ENCODE data around the gene R3HDM2. TPM values are rescaled to one million over a fixed set of nuclear protein-coding genes. Genes with fewer than 3 reads are reported as not detected.

R3HDM2 gene
- total RNA-seq, 2 experiments from 2014 or later: 42.2 to 51.4 TPM

DNA sequence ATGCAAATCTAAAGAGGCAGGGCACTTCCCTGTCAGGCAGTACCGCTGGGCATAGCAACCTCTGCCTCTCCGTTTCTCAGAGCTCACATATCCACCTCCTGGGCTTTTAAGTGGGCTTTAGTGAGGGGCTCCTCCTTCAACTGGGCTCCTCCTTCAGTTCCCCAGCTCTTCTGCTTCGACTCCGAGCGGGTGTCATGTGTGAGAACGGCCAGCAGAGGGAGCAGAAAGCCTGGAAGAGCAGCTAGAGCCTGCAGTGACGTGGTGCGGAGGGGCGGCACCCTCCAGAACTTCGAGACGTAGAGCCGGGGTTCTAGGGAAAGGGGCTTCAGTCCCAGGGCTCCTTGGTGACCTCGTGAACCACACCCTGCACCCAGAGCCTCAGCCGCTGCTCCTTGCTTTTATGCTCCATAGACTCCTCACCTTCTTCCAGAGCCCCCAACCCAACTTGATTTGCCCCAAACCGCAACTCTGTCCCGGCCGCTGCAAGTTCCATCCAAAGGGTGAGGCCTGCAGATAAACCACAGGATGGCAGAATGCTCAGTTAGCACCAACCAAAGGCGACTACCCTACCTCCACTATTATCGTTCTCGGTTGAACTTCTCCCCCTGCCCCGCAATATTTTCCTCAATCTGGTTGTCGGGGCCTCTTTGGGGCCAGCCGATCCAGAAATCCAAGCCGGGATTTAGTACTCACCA, 28.4 kb upstream of the R3HDM2 start:
- DNase-seq: peak; percentile 96
- ChIA-PET CTCF (interaction anchor here (0.6 to 2.4 kb wide), 61 partner anchors 9 to 429 kb away, joined by 3 to 31 read pairs (median 4); partner anchors contain the start of genes ARHGAP9, B4GALNT1, DCTN2 and INHBC), POLR2A (interaction anchor here (0.5 to 2.4 kb wide), 4 partner anchors 18 to 207 kb away, joined by 3 to 10 read pairs (median 3); no protein-coding TSS in a partner anchor)
- peaks cover 47% of the 10 kb centered on the region for H3K4me1 Mint-ChIP-seq (ENCODE audit: low read depth)
- no peaks in the 10 kb centered on the region for H3K9me3 Mint-ChIP-seq
- no peaks in the 10 kb centered on the region for H3K36me3 Mint-ChIP-seq
- H3K27ac Mint-ChIP-seq: peak overlapping the region; percentile 92
- H3K27me3 Mint-ChIP-seq: peaks cover 5% of the 10 kb centered on the region
- H3K4me3 Mint-ChIP-seq: peak overlapping the region; percentile 89
- intact Hi-C loops (cut with micrococcal nuclease): loop anchor here (1.0 to 5.0 kb wide), 3 partner anchors 61 to 246 kb away; partner anchors contain the start of gene DDIT3

DNA sequence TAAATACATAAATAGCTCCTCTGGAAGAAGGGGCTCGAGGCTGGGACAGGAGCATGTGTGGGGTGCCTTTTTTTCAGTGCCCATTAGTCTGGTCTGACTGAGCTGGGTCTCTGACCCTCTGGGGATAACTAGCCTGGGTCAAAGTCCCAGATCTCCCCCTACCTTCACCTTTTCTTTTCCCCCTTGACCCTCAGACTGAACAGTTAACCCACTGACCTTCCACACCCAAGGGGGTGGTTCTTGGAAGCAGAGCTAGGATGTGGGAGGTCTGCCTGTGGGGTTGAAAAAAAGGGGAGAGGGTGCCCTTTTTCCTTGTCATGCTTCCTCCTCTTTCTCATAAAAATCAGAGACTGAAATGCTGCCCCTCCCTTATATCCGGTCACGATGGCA, 27.8 kb upstream of the R3HDM2 start:
- H3K9me3 Mint-ChIP-seq: no peaks in the 10 kb centered on the region
- ChIA-PET CTCF (interaction anchor here (0.6 to 2.4 kb wide), 61 partner anchors 8 to 428 kb away, joined by 3 to 31 read pairs (median 4); partner anchors contain the start of genes ARHGAP9, B4GALNT1, DCTN2 and INHBC), POLR2A (interaction anchor here (0.8 to 2.4 kb wide), 3 partner anchors 19 to 206 kb away, joined by 3 to 10 read pairs (median 3); no protein-coding TSS in a partner anchor)
- no peak for DNase-seq
- intact Hi-C loops (cut with micrococcal nuclease): loop anchor here (1.0 to 5.0 kb wide), 3 partner anchors 62 to 245 kb away; partner anchors contain the start of gene DDIT3
- H3K4me1 Mint-ChIP-seq (ENCODE audit: low read depth): peaks cover 41% of the 10 kb centered on the region
- peak overlapping the region; percentile 92 for H3K27ac Mint-ChIP-seq
- H3K36me3 Mint-ChIP-seq: no peaks in the 10 kb centered on the region
- peak overlapping the region; percentile 89 for H3K4me3 Mint-ChIP-seq
- H3K27me3 Mint-ChIP-seq: peaks cover 5% of the 10 kb centered on the region

DNA sequence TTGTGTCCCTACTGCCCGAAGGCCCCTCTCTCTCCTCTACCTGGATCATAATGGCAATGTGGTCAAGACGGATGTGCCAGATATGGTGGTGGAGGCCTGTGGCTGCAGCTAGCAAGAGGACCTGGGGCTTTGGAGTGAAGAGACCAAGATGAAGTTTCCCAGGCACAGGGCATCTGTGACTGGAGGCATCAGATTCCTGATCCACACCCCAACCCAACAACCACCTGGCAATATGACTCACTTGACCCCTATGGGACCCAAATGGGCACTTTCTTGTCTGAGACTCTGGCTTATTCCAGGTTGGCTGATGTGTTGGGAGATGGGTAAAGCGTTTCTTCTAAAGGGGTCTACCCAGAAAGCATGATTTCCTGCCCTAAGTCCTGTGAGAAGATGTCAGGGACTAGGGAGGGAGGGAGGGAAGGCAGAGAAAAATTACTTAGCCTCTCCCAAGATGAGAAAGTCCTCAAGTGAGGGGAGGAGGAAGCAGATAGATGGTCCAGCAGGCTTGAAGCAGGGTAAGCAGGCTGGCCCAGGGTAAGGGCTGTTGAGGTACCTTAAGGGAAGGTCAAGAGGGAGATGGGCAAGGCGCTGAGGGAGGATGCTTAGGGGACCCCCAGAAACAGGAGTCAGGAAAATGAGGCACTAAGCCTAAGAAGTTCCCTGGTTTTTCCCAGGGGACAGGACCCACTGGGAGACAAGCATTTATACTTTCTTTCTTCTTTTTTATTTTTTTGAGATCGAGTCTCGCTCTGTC, 26.1 kb upstream of the R3HDM2 start:
- Mint-ChIP-seq H3K27me3 (peaks cover 5% of the 10 kb centered on the region), H3K4me3 (no peak overlapping the region), H3K4me1 (ENCODE audit: low read depth) (peaks cover 32% of the 10 kb centered on the region), H3K36me3 (no peaks in the 10 kb centered on the region), H3K9me3 (no peaks in the 10 kb centered on the region), H3K27ac (no peak overlapping the region)
- ChIA-PET CTCF (interaction anchor here (0.7 to 6.4 kb wide), 12 partner anchors 11 to 346 kb away, joined by 3 to 158 read pairs (median 6); partner anchors contain the start of genes INHBC and STAT6), POLR2A (no interaction called here)
- DNase-seq: no peak
- intact Hi-C loops (cut with micrococcal nuclease): loop anchor here (5.0 kb wide), 1 partner anchor 165 kb away; no protein-coding TSS in a partner anchor

DNA sequence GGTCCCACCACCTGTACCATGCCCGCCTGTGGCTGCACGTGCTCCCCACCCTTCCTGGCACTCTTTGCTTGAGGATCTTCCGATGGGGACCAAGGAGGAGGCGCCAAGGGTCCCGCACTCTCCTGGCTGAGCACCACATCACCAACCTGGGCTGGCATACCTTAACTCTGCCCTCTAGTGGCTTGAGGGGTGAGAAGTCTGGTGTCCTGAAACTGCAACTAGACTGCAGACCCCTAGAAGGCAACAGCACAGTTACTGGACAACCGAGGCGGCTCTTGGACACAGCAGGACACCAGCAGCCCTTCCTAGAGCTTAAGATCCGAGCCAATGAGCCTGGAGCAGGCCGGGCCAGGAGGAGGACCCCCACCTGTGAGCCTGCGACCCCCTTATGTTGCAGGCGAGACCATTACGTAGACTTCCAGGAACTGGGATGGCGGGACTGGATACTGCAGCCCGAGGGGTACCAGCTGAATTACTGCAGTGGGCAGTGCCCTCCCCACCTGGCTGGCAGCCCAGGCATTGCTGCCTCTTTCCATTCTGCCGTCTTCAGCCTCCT, 25.4 kb upstream of the R3HDM2 start:
- Mint-ChIP-seq H3K36me3 (no peaks in the 10 kb centered on the region), H3K9me3 (no peaks in the 10 kb centered on the region), H3K4me1 (ENCODE audit: low read depth) (peaks cover 28% of the 10 kb centered on the region), H3K4me3 (peak overlapping the region; percentile 72), H3K27ac (peak overlapping the region; percentile 16), H3K27me3 (peaks cover 5% of the 10 kb centered on the region)
- POLR2A ChIA-PET: interaction anchor here (0.6 kb wide), 1 partner anchor 31 kb away, joined by 3 read pairs; no protein-coding TSS in a partner anchor
- intact Hi-C loops (cut with micrococcal nuclease): loop anchor here (5.0 kb wide), 1 partner anchor 166 kb away; no protein-coding TSS in a partner anchor
- CTCF ChIA-PET: interaction anchor here (0.6 to 6.4 kb wide), 35 partner anchors 8 to 344 kb away, joined by 3 to 158 read pairs (median 4); partner anchors contain the start of gene INHBC
- DNase-seq: peak; percentile 66

DNA sequence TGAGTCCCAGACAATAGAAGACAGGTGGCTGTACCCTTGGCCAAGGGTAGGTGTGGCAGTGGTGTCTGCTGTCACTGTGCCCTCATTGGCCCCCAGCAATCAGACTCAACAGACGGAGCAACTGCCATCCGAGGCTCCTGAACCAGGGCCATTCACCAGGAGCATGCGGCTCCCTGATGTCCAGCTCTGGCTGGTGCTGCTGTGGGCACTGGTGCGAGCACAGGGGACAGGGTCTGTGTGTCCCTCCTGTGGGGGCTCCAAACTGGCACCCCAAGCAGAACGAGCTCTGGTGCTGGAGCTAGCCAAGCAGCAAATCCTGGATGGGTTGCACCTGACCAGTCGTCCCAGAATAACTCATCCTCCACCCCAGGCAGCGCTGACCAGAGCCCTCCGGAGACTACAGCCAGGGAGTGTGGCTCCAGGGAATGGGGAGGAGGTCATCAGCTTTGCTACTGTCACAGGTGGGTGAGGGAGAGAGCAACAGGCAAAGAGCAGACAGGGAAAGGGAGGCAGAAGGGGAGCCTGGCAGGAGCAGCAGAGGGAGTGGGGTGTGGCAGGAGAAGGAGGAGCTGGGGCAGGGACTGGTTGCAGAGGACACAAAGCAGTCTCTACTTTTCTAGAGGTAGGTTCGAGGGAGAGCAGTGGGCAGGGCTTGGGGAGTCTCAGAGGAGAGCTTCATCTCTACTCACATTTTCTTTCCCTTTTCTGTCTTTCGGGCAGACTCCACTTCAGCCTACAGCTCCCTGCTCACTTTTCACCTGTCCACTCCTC, 24.7 kb upstream of the R3HDM2 start:
- intact Hi-C loops (cut with micrococcal nuclease): loop anchor here (5.0 kb wide), 1 partner anchor 167 kb away; no protein-coding TSS in a partner anchor
- Mint-ChIP-seq H3K4me3 (peak overlapping the region; percentile 72), H3K27ac (no peak overlapping the region), H3K4me1 (ENCODE audit: low read depth) (peaks cover 24% of the 10 kb centered on the region), H3K9me3 (no peaks in the 10 kb centered on the region), H3K36me3 (no peaks in the 10 kb centered on the region), H3K27me3 (peaks cover 5% of the 10 kb centered on the region)
- POLR2A ChIA-PET: interaction anchor here (0.6 to 0.8 kb wide), 2 partner anchors 25 to 32 kb away, joined by 3 read pairs; no protein-coding TSS in a partner anchor
- DNase-seq: no peak
- CTCF ChIA-PET: interaction anchor here (0.6 to 6.4 kb wide), 37 partner anchors 8 to 344 kb away, joined by 3 to 158 read pairs (median 4); partner anchors contain the start of gene INHBC

DNA sequence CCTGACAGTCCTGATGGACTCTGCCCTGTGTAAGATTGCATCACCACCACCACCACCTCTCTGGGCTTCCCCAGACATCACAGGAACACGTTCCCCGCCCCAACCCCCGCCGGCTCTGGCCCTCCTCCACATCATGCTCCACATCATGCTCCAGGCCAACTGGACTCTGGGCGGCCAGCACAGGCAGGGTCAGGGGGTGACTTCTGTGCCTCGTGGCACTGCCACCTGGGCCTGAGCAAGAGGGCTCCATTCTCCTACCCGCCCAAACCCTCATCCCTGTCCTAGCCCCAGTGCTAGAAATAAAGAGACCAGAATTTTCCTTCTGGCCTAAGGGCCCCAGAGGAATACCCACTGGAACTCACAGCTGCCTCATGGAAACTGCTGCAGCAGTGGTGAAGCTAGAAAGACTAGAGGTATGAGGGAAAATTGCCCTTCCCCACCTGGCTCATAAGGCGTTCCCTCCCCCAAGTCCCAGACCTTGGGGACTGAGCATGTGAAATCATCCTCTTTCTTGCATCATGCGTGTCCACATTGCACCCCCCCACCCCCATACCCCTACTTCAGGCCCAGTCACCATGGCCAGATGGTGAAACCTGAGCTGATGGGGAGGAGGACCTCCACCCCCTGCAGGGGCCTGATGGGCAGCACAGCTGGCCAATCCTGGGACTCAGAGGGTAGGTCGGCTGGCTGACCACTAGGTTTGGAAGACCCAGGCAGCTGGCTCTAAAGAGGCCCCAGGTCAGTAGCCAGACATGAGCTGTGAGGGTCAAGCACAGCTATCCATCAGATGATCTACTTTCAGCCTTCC, 23.9 kb upstream of the R3HDM2 start, which contains the start of gene INHBE:
INHBE (plus strand) TSS at position 742 of the 808 bp plus-strand sequence. CDS start 230 bp downstream, outside the sequence.
- Mint-ChIP-seq H3K36me3 (no peaks in the 10 kb centered on the region), H3K4me3 (peak within 1 kb of the TSS; percentile 72), H3K27me3 (peaks cover 1% of the 10 kb centered on the region), H3K9me3 (no peaks in the 10 kb centered on the region), H3K27ac (peak within 1 kb of the TSS; percentile 16), H3K4me1 (ENCODE audit: low read depth) (peaks cover 19% of the 10 kb centered on the region)
- CTCF ChIA-PET: interaction anchor here (1.0 to 6.4 kb wide), 25 partner anchors 9 to 343 kb away, joined by 3 to 158 read pairs (median 5); partner anchors contain the start of gene INHBC
- intact Hi-C loops (cut with micrococcal nuclease): loop anchor here (5.0 kb wide), 1 partner anchor 168 kb away; no protein-coding TSS in a partner anchor
- POLR2A ChIA-PET: interaction anchor here (0.8 kb wide), 1 partner anchor 25 kb away, joined by 3 read pairs; no protein-coding TSS in a partner anchor
- peak; percentile 43 for DNase-seq

DNA sequence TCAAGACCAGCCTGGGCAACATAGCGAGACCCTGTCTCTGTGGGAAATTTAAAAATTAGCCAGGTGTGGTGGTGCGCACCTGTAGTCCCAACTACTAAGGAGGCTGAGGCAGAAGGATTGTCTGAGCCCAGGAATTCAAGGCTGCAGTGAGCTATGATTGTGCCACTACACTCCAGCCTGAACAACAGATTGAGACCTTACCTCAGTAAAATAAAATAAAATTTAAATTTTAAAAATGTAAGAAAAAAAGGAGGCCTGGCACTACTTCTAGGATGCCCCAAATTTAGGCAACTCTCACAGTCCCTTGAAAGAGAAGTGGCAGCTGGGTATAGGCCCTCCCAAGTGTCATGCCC, 23.3 kb upstream of the R3HDM2 start:
- intact Hi-C loops (cut with micrococcal nuclease): no loop called here
- ChIA-PET POLR2A (no interaction called here), CTCF (interaction anchor here (1.2 to 6.4 kb wide), 14 partner anchors 9 to 241 kb away, joined by 3 to 158 read pairs (median 10); partner anchors contain the start of gene INHBC)
- H3K27ac Mint-ChIP-seq: no peak overlapping the region
- H3K4me1 Mint-ChIP-seq (ENCODE audit: low read depth): peaks cover 19% of the 10 kb centered on the region
- DNase-seq: no peak
- H3K4me3 Mint-ChIP-seq: no peak overlapping the region
- H3K27me3 Mint-ChIP-seq: peaks cover 1% of the 10 kb centered on the region
- H3K9me3 Mint-ChIP-seq: no peaks in the 10 kb centered on the region
- no peaks in the 10 kb centered on the region for H3K36me3 Mint-ChIP-seq

DNA sequence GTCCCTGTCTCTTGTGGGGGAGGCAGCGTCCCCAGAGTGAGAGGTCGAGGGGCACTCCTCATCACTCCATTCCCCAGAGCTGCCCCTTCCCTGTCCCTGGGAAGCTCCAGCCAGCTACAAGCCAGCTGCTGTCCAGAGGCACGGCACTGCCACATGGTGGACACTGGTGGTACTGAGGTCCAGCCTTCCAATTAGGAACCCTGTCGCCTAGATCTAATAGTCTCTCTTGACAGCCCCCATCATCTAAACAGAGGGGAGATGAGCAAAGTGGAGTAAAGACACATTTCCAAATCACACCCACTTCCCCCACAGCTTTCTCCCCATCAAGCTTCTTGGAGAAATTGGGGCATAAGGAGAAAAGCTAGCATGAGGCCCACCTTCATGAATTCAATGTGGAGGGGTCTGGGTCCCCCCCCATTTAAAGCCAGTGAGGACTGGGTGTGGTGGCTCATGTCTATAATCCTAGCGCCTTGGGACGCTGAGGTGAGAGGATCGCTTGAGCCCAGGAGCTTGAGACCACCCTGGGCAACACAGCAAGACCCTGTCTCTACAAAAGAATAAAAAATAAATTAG, 22.2 kb upstream of the R3HDM2 start:
- peak; percentile 77 for DNase-seq
- Mint-ChIP-seq H3K27me3 (peaks cover 1% of the 10 kb centered on the region), H3K36me3 (no peaks in the 10 kb centered on the region), H3K4me1 (ENCODE audit: low read depth) (peaks cover 13% of the 10 kb centered on the region), H3K27ac (peak overlapping the region; percentile 53), H3K4me3 (no peak overlapping the region), H3K9me3 (no peaks in the 10 kb centered on the region)
- ChIA-PET POLR2A (interaction anchor here (0.7 to 1.2 kb wide), 2 partner anchors 23 to 145 kb away, joined by 3 to 4 read pairs; no protein-coding TSS in a partner anchor), CTCF (interaction anchor here (0.6 to 6.4 kb wide), 50 partner anchors 11 to 239 kb away, joined by 3 to 158 read pairs (median 4); partner anchors contain the start of genes INHBC and STAC3)
- intact Hi-C loops (cut with micrococcal nuclease): loop anchor here (1.0 to 2.0 kb wide), 3 partner anchors 22 to 190 kb away; partner anchors contain the start of gene R3HDM2

DNA sequence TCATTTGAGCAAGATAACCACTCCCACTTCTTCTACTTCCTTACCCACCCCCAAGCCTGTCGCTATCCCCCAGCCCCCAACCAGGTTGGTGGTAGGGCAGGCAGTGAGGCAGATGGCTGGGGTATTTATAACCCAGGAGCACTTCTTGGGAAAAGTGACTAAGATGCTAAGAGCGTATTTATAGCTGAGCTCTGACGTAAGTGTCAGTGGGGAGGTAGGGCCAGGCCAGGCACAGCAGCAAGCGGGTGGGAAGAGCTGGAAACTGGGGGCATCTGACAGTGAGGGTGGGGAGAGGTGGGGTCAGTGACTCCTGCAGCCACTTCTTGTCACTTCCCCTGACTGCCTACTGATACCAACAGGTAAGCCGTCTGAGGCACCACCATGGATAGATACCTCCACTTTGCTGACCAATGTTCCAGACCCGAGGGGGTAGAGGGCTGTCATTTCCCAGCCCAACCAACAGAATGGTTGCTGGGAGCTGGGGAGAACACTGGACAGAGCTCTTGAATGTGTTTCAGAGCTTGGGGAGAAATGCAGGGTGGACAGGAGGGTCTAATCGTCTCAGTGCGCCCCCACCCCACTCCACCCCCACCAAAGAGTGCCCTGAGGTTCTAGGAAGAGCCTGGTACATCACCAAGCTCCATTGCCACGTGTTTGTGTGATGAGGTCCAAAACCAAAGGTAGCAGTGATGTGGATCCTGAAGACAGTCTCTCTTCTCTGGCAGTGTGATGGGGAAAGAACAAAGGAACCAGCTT, 21.5 kb upstream of the R3HDM2 start:
- H3K27ac Mint-ChIP-seq: peak overlapping the region; percentile 53
- ChIA-PET CTCF (interaction anchor here (0.6 to 6.4 kb wide), 51 partner anchors 11 to 342 kb away, joined by 3 to 158 read pairs (median 4); partner anchors contain the start of genes INHBC, STAC3 and STAT6), POLR2A (interaction anchor here (0.7 to 1.2 kb wide), 2 partner anchors 22 to 145 kb away, joined by 3 to 4 read pairs; no protein-coding TSS in a partner anchor)
- no peak overlapping the region for H3K4me3 Mint-ChIP-seq
- no peaks in the 10 kb centered on the region for H3K36me3 Mint-ChIP-seq
- H3K9me3 Mint-ChIP-seq: no peaks in the 10 kb centered on the region
- intact Hi-C loops (cut with micrococcal nuclease): loop anchor here (2.0 kb wide), 2 partner anchors 22 to 144 kb away; partner anchors contain the start of gene R3HDM2
- peaks cover 13% of the 10 kb centered on the region for H3K4me1 Mint-ChIP-seq (ENCODE audit: low read depth)
- peaks cover 1% of the 10 kb centered on the region for H3K27me3 Mint-ChIP-seq
- DNase-seq: peak; percentile 49
